Skin of body (tissue), 2 donors: Measurements from ENCODE around the gene USB1. TPM values are rescaled to one million over a fixed set of nuclear protein-coding genes. Genes with fewer than 3 reads are reported as not detected.
"Not testable (repeated sequence)": the region's sequence is repeated elsewhere in the genome, so short reads cannot be mapped to it uniquely, and the experiment has no call there.

Source experiments
- DNase-seq: peaks from one replicate; lab custom pipeline; 2025; lab: John Stamatoyannopoulos, UW
- total RNA-seq: library from RNA; depleted of rRNA; stranded (reverse); fragments of >200 nt; gene quantifications from one replicate; pipeline ENCODE4 v1.2.3, GENCODE V29; 2014

Gene USB1
- total RNA-seq, 1 donor from 2014 or later = 5.1 TPM

- no peak for DNase-seq
Observed at GRCh38 chr16:57969451-57970123, 31.6 kb upstream of the USB1 start.

- DNase-seq = no peak
Observed at GRCh38 chr16:57970319-57970718, 30.9 kb upstream of the USB1 start.

- no peak for DNase-seq
Observed at GRCh38 chr16:57970970-57971369, 30.2 kb upstream of the USB1 start, which contains the start of gene CNGB1. TSS of gene CNGB1 (minus strand) at chr16:57971128. CDS start at chr16:57967286, 3,842 bp downstream.

- no peak for DNase-seq
Observed at GRCh38 chr16:57971848-57972247, 29.4 kb upstream of the USB1 start.

- DNase-seq = no peak
Observed at GRCh38 chr16:57972306-57972705, 28.9 kb upstream of the USB1 start.

GRCh38 chr16:57976331-57976796, 24.8 kb upstream of the USB1 start:
- no peak for DNase-seq

GRCh38 chr16:57977418-57978069, 23.7 kb upstream of the USB1 start:
- no peak for DNase-seq

- DNase-seq = not testable (repeated sequence)
Observed at GRCh38 chr16:57978070-57978465, 23.1 kb upstream of the USB1 start.

GRCh38 chr16:57979006-57979585, 22.1 kb upstream of the USB1 start:
- DNase-seq = no peak

- no peak for DNase-seq
Observed at GRCh38 chr16:57981636-57982035, 19.6 kb upstream of the USB1 start.

- DNase-seq = no peak
Observed at GRCh38 chr16:57982385-57982784, 18.8 kb upstream of the USB1 start.

GRCh38 chr16:57984443-57985203, 16.6 kb upstream of the USB1 start:
- DNase-seq = peak; percentile 72

GRCh38 chr16:57985204-57986181, 15.7 kb upstream of the USB1 start:
- no peak for DNase-seq

GRCh38 chr16:57986196-57986595, 15.0 kb upstream of the USB1 start:
- DNase-seq = no peak

- DNase-seq = no peak
Observed at GRCh38 chr16:57987441-57988177, 13.6 kb upstream of the USB1 start.

GRCh38 chr16:57988929-57989328, 12.3 kb upstream of the USB1 start:
- DNase-seq = no peak

GRCh38 chr16:57991551-57992059, 9.6 kb upstream of the USB1 start:
- DNase-seq = no peak

GRCh38 chr16:57992084-57992483, 9.1 kb upstream of the USB1 start:
- no peak for DNase-seq

- no peak for DNase-seq
Observed at GRCh38 chr16:57993438-57993837, 7.8 kb upstream of the USB1 start.

GRCh38 chr16:57993897-57994296, 7.3 kb upstream of the USB1 start:
- DNase-seq = no peak
